ACHN (cell line): ENCODE data around the gene LAIR1.
"Not testable (repeated sequence)": the region's sequence is repeated elsewhere in the genome, so short reads cannot be mapped to it uniquely, and the experiment has no call there.

Source experiments
- DNase-seq: peaks from one replicate; pipeline ENCODE4 v3.0.0-alpha.2; 2015
- in situ Hi-C: cut with HindIII; loops from 2 replicates; pipeline ENCODE4 v1.10.0; 2017; ENCODE audit warnings: low sequenced_read_pairs, low pct_ligation_motif_present, low pct_unique_long_range_greater_than_20kb

LAIR1 gene

GRCh38 chr19:54325631-54326030, 39.1 kb downstream of the LAIR1 start:
- no peak for DNase-seq
- in situ Hi-C loops: no loop called here

- DNase-seq: peak; percentile 30
- in situ Hi-C loops: no loop called here
Observed at GRCh38 chr19:54325194-54325621, 39.5 kb downstream of the LAIR1 start.

- no peak for DNase-seq
- in situ Hi-C loops: no loop called here
Observed at GRCh38 chr19:54324071-54324470, 40.7 kb downstream of the LAIR1 start.

GRCh38 chr19:54322934-54323333, 41.8 kb downstream of the LAIR1 start:
- in situ Hi-C loops, DNase-seq: not testable (repeated sequence)

- DNase-seq, in situ Hi-C loops: not testable (repeated sequence)
Observed at GRCh38 chr19:54322295-54322694, 42.4 kb downstream of the LAIR1 start.

GRCh38 chr19:54319892-54320670, 44.6 kb downstream of the LAIR1 start:
- DNase-seq: no peak
- in situ Hi-C loops: no loop called here

GRCh38 chr19:54319049-54319448, 45.7 kb downstream of the LAIR1 start:
- no peak for DNase-seq
- in situ Hi-C loops: no loop called here

- in situ Hi-C loops: no loop called here
Observed at GRCh38 chr19:54317965-54318240, 46.8 kb downstream of the LAIR1 start.

GRCh38 chr19:54317108-54317964, 47.4 kb downstream of the LAIR1 start:
- in situ Hi-C loops: no loop called here
- no peak for DNase-seq

More at GRCh38 chr19:54317965-54318240, 46.8 kb downstream of the LAIR1 start:
- DNase-seq: no peak

GRCh38 chr19:54316746-54317107, 48.0 kb downstream of the LAIR1 start:
- no peak for DNase-seq
- in situ Hi-C loops: no loop called here

GRCh38 chr19:54315956-54316355, 48.8 kb downstream of the LAIR1 start:
- in situ Hi-C loops: no loop called here
- DNase-seq: no peak

- in situ Hi-C loops: no loop called here
- no peak for DNase-seq
Observed at GRCh38 chr19:54312436-54313377, 52.0 kb downstream of the LAIR1 start, which contains the start of gene LILRA5. Gene LILRA5, minus strand, starts transcription at chr19:54313166. Its CDS starts 147 bp downstream, at chr19:54313019.

- DNase-seq: no peak
- in situ Hi-C loops: no loop called here
Observed at GRCh38 chr19:54312011-54312410, 52.7 kb downstream of the LAIR1 start.

GRCh38 chr19:54311486-54311885, 53.2 kb downstream of the LAIR1 start:
- DNase-seq: no peak
- in situ Hi-C loops: no loop called here

- no peak for DNase-seq
- in situ Hi-C loops: no loop called here
Observed at GRCh38 chr19:54310543-54310942, 54.2 kb downstream of the LAIR1 start.

- DNase-seq: no peak
- in situ Hi-C loops: no loop called here
Observed at GRCh38 chr19:54309811-54310210, 54.9 kb downstream of the LAIR1 start.

- DNase-seq: no peak
Observed at GRCh38 chr19:54307389-54308020, 57.2 kb downstream of the LAIR1 start.

GRCh38 chr19:54305141-54305540, 59.6 kb downstream of the LAIR1 start:
- no peak for DNase-seq
- in situ Hi-C loops: no loop called here

More at GRCh38 chr19:54307389-54308020, 57.2 kb downstream of the LAIR1 start:
- in situ Hi-C loops: no loop called here
